ENCODE measurements around the gene USO1.

USO1 gene

DNA sequence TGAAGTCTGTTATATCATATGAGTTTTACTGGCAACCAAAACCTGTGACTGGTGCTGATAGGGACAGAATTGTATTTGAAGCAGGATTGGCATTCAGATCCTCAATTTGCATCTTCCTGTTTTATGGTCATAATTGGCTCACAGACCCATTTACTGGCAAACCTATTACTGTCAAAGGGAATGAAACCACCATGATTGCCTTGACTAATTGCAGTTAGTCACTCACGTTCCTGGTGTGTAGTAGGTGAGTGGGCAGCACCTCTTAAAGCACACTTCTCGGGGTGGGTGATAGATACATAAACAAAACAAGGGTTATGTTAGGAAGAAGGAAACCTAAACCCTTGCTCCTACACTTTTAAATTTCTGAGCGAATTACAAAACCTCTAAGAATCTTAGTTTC is 96.8 kb downstream of the USO1 start:
- Histone ChIP-seq H3K27me3 (ENCODE audit: low read depth, low read length) (no peaks in the 10 kb centered on the region), H3K36me3 (ENCODE audit: control insufficient read depth in 1 of 2, insufficient read depth in 2 of 2, low read length in 2 of 2) (no peaks in the 10 kb centered on the region), H3K27ac (ENCODE audit: low read length) (no peak overlapping the region), H3K4me3 (ENCODE audit: low read depth in 1 of 2, low read length in 2 of 2) (no peak overlapping the region), H3K4me1 (ENCODE audit: control insufficient read depth in 1 of 2, insufficient read depth in 2 of 2, low read length in 2 of 2) (no peaks in the 10 kb centered on the region), H3K9me3 (ENCODE audit: control insufficient read depth in 1 of 2, low read length in 2 of 2) (no peaks in the 10 kb centered on the region)

DNA sequence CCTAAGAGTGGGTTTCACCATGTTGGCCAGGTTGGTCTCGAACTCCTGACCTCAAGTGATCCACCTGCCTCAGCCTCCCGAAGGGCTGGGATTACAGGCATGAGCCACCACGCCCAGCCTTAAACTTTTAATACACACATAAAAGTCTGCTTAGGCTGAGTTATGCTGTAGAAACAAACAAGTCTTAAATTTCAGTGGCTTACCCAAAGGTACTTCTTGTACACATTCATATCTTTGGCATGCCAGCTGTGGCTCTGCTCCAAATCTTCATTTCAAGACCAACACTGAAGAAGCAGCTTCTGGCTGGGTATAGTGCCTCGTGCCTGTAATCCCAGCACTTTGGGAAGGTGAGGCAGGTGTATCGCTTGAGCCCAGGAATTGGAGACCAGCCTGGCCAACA is 97.6 kb downstream of the USO1 start:
- Histone ChIP-seq H3K4me3 (ENCODE audit: low read depth in 1 of 2, low read length in 2 of 2) (no peak overlapping the region), H3K9me3 (ENCODE audit: control insufficient read depth in 1 of 2, low read length in 2 of 2) (no peaks in the 10 kb centered on the region), H3K4me1 (ENCODE audit: control insufficient read depth in 1 of 2, insufficient read depth in 2 of 2, low read length in 2 of 2) (no peaks in the 10 kb centered on the region), H3K36me3 (ENCODE audit: control insufficient read depth in 1 of 2, insufficient read depth in 2 of 2, low read length in 2 of 2) (no peaks in the 10 kb centered on the region), H3K27ac (ENCODE audit: low read length) (no peak overlapping the region), H3K27me3 (ENCODE audit: low read depth, low read length) (no peaks in the 10 kb centered on the region)

DNA sequence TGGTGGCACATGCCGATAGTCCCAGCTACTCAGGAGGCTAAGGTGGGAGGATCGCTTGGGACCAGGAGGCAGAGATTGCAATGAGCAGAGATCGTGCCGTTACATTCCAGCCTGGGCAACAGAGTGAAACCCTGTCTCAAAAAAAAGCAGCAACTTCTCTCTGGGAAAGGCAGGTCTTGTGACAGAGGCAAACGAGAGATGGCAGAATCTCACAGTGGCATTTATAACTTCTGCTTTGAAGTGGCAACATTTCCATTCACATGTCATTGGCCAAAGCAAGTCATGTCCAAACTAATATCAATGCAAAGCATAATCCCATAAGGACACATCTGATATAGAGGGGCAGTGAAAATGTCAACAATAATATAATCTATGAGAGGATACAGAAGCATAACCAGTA is 98.0 kb downstream of the USO1 start:
- Histone ChIP-seq H3K36me3 (ENCODE audit: control insufficient read depth in 1 of 2, insufficient read depth in 2 of 2, low read length in 2 of 2) (no peaks in the 10 kb centered on the region), H3K27me3 (ENCODE audit: low read depth, low read length) (no peaks in the 10 kb centered on the region), H3K4me3 (ENCODE audit: low read depth in 1 of 2, low read length in 2 of 2) (no peak overlapping the region), H3K27ac (ENCODE audit: low read length) (no peak overlapping the region), H3K4me1 (ENCODE audit: control insufficient read depth in 1 of 2, insufficient read depth in 2 of 2, low read length in 2 of 2) (no peaks in the 10 kb centered on the region), H3K9me3 (ENCODE audit: control insufficient read depth in 1 of 2, low read length in 2 of 2) (no peaks in the 10 kb centered on the region)

GRCh38 chr4:75823812-75824211 is 99.4 kb downstream of the USO1 start:
- H3K36me3 ChIP-seq (ENCODE audit: control insufficient read depth in 1 of 2, insufficient read depth in 2 of 2, low read length in 2 of 2) = no peaks in the 10 kb centered on the region
- H3K9me3 ChIP-seq (ENCODE audit: control insufficient read depth in 1 of 2, low read length in 2 of 2) = no peaks in the 10 kb centered on the region
- H3K4me3 ChIP-seq (ENCODE audit: low read depth in 1 of 2, low read length in 2 of 2) = no peak overlapping the region
- no peaks in the 10 kb centered on the region for H3K27me3 ChIP-seq (ENCODE audit: low read depth, low read length)
- no peaks in the 10 kb centered on the region for H3K4me1 ChIP-seq (ENCODE audit: control insufficient read depth in 1 of 2, insufficient read depth in 2 of 2, low read length in 2 of 2)
- no peak overlapping the region for H3K27ac ChIP-seq (ENCODE audit: low read length)

DNA sequence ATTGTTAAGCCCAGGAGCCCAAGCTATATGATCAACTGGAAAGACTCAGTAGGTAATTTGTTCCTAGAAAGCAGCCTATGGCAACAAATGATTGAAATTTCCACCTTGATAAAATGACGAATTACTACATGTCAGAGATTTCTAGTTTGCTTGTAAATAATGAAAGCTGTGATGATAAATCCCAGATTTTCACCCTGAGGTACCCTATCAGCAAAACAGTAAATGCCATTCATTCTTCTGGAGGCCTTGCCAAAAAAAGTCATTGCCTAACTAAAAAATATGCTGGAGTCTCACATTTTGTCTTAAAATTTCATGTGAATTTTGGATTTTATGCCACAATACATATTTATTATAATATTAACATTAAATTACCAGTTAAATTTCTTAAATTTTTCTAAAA is 106.5 kb downstream of the USO1 start:
- no peaks in the 10 kb centered on the region for H3K4me1 ChIP-seq (ENCODE audit: control insufficient read depth in 1 of 2, insufficient read depth in 2 of 2, low read length in 2 of 2)
- no peak overlapping the region for H3K4me3 ChIP-seq (ENCODE audit: low read depth in 1 of 2, low read length in 2 of 2)
- H3K27ac ChIP-seq (ENCODE audit: low read length) = no peak overlapping the region

DNA sequence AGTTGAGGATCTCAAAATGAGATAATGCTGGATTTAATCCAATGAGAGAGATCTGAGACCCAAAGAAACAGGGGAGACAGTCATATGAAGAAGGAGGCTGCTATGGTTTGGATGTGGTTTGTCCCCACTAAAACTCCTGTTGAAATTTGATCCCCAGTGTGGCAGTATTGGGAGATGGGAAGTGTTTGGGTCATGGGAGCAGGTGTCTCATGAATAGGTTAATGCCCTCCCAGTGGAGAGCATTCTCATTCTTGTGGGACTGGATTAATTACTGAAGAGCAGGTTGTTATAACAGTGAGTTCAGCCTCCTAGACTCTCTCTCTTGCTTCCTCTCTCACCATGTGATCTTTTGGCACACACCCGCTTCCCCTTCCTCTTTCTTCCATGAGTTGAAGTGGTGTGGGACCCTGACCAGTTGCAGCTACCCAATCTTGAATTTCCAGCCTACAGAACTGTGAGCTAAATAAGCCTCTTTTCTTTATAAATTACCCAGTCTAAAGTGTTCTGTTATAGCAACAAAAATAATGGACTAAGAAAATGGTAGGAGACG is 107.6 kb downstream of the USO1 start:
- Histone ChIP-seq H3K27me3 (ENCODE audit: low read depth, low read length) (no peaks in the 10 kb centered on the region), H3K9me3 (ENCODE audit: control insufficient read depth in 1 of 2, low read length in 2 of 2) (no peaks in the 10 kb centered on the region), H3K4me1 (ENCODE audit: control insufficient read depth in 1 of 2, insufficient read depth in 2 of 2, low read length in 2 of 2) (no peaks in the 10 kb centered on the region), H3K36me3 (ENCODE audit: control insufficient read depth in 1 of 2, insufficient read depth in 2 of 2, low read length in 2 of 2) (no peaks in the 10 kb centered on the region), H3K27ac (ENCODE audit: low read length) (no peak overlapping the region), H3K4me3 (ENCODE audit: low read depth in 1 of 2, low read length in 2 of 2) (no peak overlapping the region)

More for the DNA sequence above, 106.5 kb downstream of the USO1 start:
- Histone ChIP-seq H3K27me3 (ENCODE audit: low read depth, low read length) (no peaks in the 10 kb centered on the region), H3K9me3 (ENCODE audit: control insufficient read depth in 1 of 2, low read length in 2 of 2) (no peaks in the 10 kb centered on the region), H3K36me3 (ENCODE audit: control insufficient read depth in 1 of 2, insufficient read depth in 2 of 2, low read length in 2 of 2) (no peaks in the 10 kb centered on the region)

DNA sequence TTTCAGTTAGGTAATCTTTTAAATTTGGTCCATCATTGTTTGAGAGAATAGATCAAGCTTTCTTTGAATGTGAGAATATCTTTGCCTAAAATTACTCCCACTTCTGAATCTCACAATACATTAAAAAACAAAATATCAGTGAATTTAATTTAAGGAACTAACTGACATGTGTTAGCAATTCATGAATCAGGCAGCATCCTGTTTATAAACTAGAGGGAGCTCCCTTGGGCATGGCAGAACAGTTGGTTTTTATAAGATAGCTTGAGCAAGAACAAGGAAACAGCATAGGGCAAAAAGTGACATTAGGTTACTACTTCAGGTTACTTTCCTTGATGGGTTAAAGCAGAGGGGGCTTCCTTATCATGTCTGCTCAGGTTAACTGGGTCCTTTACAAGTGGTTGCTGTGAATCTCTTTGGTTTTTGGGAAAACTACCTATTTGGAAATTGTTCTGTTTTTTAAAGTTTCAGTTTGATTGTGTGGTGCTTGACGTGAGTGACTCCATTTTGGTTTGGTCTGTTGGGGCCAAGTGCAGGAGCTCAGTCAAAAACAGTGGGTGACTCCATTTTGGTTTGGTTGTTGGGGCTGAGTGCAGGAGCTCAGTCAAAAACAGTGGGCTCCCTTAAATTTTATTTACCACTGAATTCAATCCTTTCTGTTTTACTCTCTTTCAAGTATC is 109.9 kb downstream of the USO1 start:
- no peaks in the 10 kb centered on the region for H3K9me3 ChIP-seq (ENCODE audit: control insufficient read depth in 1 of 2, low read length in 2 of 2)
- H3K4me3 ChIP-seq (ENCODE audit: low read depth in 1 of 2, low read length in 2 of 2) = no peak overlapping the region
- no peaks in the 10 kb centered on the region for H3K27me3 ChIP-seq (ENCODE audit: low read depth, low read length)
- no peaks in the 10 kb centered on the region for H3K36me3 ChIP-seq (ENCODE audit: control insufficient read depth in 1 of 2, insufficient read depth in 2 of 2, low read length in 2 of 2)
- no peaks in the 10 kb centered on the region for H3K4me1 ChIP-seq (ENCODE audit: control insufficient read depth in 1 of 2, insufficient read depth in 2 of 2, low read length in 2 of 2)
- no peak overlapping the region for H3K27ac ChIP-seq (ENCODE audit: low read length)

GRCh38 chr4:75834772-75835154 is 110.4 kb downstream of the USO1 start:
- Histone ChIP-seq H3K4me3 (ENCODE audit: low read depth in 1 of 2, low read length in 2 of 2) (no peak overlapping the region), H3K9me3 (ENCODE audit: control insufficient read depth in 1 of 2, low read length in 2 of 2) (no peaks in the 10 kb centered on the region), H3K4me1 (ENCODE audit: control insufficient read depth in 1 of 2, insufficient read depth in 2 of 2, low read length in 2 of 2) (no peaks in the 10 kb centered on the region), H3K27me3 (ENCODE audit: low read depth, low read length) (no peaks in the 10 kb centered on the region), H3K36me3 (ENCODE audit: control insufficient read depth in 1 of 2, insufficient read depth in 2 of 2, low read length in 2 of 2) (no peaks in the 10 kb centered on the region), H3K27ac (ENCODE audit: low read length) (no peak overlapping the region)

- Histone ChIP-seq H3K4me1 (ENCODE audit: control insufficient read depth in 1 of 2, insufficient read depth in 2 of 2, low read length in 2 of 2) (peaks cover 0 to 7% of the 10 kb centered on the region in 2 donors), H3K4me3 (ENCODE audit: low read depth in 1 of 2, low read length in 2 of 2) (no peak overlapping the region), H3K9me3 (ENCODE audit: control insufficient read depth in 1 of 2, low read length in 2 of 2) (no peaks in the 10 kb centered on the region), H3K27me3 (ENCODE audit: low read depth, low read length) (no peaks in the 10 kb centered on the region), H3K36me3 (ENCODE audit: control insufficient read depth in 1 of 2, insufficient read depth in 2 of 2, low read length in 2 of 2) (no peaks in the 10 kb centered on the region), H3K27ac (ENCODE audit: low read length) (no peak overlapping the region)
Measured at GRCh38 chr4:75841641-75842520, 117.5 kb downstream of the USO1 start.

DNA sequence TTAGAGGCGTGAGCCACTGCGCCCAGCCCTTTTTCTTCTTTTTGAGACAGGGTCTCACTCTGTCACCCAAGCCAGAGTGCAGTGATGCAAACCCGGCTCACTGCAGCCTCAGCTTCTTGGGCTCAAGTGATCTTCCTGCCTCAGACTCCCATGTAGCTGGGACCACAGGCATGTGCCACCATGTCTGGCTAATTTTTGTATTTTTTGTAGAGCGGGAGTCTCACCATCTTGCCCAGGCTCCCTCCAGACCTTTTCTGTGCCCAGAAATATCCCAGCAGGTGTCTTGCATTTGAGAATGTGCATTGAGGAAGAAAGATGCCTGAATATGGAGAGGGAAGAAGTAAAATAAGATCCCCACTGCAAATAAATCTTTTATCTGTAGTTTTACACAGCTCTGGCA is 119.2 kb downstream of the USO1 start:
- H3K4me1 ChIP-seq (ENCODE audit: control insufficient read depth in 1 of 2, insufficient read depth in 2 of 2, low read length in 2 of 2) = peaks cover 0 to 7% of the 10 kb centered on the region in 2 donors
- H3K27me3 ChIP-seq (ENCODE audit: low read depth, low read length) = no peaks in the 10 kb centered on the region
- H3K9me3 ChIP-seq (ENCODE audit: control insufficient read depth in 1 of 2, low read length in 2 of 2) = no peaks in the 10 kb centered on the region
- no peaks in the 10 kb centered on the region for H3K36me3 ChIP-seq (ENCODE audit: control insufficient read depth in 1 of 2, insufficient read depth in 2 of 2, low read length in 2 of 2)
- no peak overlapping the region for H3K4me3 ChIP-seq (ENCODE audit: low read depth in 1 of 2, low read length in 2 of 2)
- H3K27ac ChIP-seq (ENCODE audit: low read length) = no peak overlapping the region

DNA sequence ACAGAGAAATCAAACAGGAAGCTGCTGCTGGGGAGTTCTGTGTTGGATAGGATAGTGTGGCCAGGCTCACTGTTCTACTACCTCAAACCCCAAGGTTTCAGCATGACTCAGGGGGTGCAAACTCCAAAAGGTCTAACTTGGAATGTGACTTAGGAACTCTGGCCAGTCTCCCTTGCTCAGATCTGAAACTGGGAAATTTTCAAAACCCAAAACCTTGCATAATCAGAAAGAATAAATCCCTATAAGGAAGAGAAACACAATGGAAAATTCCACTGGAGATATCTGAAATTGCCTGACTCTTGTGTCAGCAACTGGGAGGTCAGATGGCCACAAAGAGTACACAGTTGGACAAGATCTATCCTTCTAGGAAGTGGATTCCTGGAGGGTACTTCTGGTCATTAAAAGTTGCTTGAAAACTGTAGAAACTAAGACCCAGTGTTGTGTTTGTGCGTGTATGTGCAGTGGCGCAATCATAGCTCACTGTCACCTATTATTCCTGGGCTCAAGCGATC is 119.8 kb downstream of the USO1 start:
- no peaks in the 10 kb centered on the region for H3K9me3 ChIP-seq (ENCODE audit: control insufficient read depth in 1 of 2, low read length in 2 of 2)
- H3K27ac ChIP-seq (ENCODE audit: low read length) = no peak overlapping the region
- H3K4me3 ChIP-seq (ENCODE audit: low read depth in 1 of 2, low read length in 2 of 2) = no peak overlapping the region
- no peaks in the 10 kb centered on the region for H3K36me3 ChIP-seq (ENCODE audit: control insufficient read depth in 1 of 2, insufficient read depth in 2 of 2, low read length in 2 of 2)
- no peaks in the 10 kb centered on the region for H3K27me3 ChIP-seq (ENCODE audit: low read depth, low read length)
- peaks cover 0 to 7% of the 10 kb centered on the region in 2 donors for H3K4me1 ChIP-seq (ENCODE audit: control insufficient read depth in 1 of 2, insufficient read depth in 2 of 2, low read length in 2 of 2)

All from muscle layer of duodenum (tissue), 2 donors.